SK-N-SH (cell line): Measurements from ENCODE around the gene FOXD3.

Experiments
- FOXM1 ChIP-seq: IDR thresholded peaks from 2 replicates; pipeline ENCODE4 v1.4.0; 2012; ENCODE audit warnings: low read depth, mild to moderate bottlenecking
- GABPA ChIP-seq: IDR thresholded peaks from 2 replicates; pipeline ENCODE4 v1.4.0; 2012; ENCODE audit warnings: low read depth, mild to moderate bottlenecking
- GATA2 ChIP-seq: sonication (generic); formaldehyde crosslinking; IDR thresholded peaks from 2 replicates; pipeline ENCODE4 v1.5.0; 2020; ENCODE audit warnings: mild to moderate bottlenecking, missing genetic modification reagents
- RAD21 ChIP-seq: IDR thresholded peaks from 2 replicates; pipeline ENCODE4 v1.6.1; 2012; ENCODE audit warnings: mild to moderate bottlenecking, low read length
- TAF1 ChIP-seq: IDR thresholded peaks from 2 replicates; pipeline ENCODE4 v1.6.1; 2012; ENCODE audit warnings: low read depth, mild to moderate bottlenecking, low read length, moderate library complexity, borderline replicate concordance
- YY1 ChIP-seq: IDR thresholded peaks from 2 replicates; pipeline ENCODE4 v1.4.0; 2012; ENCODE audit warnings: low read depth, mild to moderate bottlenecking
- TF ChIP-seq, protein P1 (sequence below): fragments of 200-600 bp; sonication (generic); IDR thresholded peaks from 2 replicates; pipeline ENCODE4 v1.6.1; 2017; ENCODE audit warnings: antibody characterized with exemption, mild to moderate bottlenecking, moderate library complexity

GRCh38 chr1:63316598-63316983, 5.8 kb upstream of the FOXD3 start:
- no peak for TF ChIP-seq YY1
- no peak for TF ChIP-seq GABPA
- TF ChIP-seq, protein P1, sequence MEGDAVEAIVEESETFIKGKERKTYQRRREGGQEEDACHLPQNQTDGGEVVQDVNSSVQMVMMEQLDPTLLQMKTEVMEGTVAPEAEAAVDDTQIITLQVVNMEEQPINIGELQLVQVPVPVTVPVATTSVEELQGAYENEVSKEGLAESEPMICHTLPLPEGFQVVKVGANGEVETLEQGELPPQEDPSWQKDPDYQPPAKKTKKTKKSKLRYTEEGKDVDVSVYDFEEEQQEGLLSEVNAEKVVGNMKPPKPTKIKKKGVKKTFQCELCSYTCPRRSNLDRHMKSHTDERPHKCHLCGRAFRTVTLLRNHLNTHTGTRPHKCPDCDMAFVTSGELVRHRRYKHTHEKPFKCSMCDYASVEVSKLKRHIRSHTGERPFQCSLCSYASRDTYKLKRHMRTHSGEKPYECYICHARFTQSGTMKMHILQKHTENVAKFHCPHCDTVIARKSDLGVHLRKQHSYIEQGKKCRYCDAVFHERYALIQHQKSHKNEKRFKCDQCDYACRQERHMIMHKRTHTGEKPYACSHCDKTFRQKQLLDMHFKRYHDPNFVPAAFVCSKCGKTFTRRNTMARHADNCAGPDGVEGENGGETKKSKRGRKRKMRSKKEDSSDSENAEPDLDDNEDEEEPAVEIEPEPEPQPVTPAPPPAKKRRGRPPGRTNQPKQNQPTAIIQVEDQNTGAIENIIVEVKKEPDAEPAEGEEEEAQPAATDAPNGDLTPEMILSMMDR = no peak
- TF ChIP-seq RAD21 = no peak
- TF ChIP-seq FOXM1 = no peak
- no peak for TF ChIP-seq TAF1
- no peak for TF ChIP-seq GATA2
